GM06990 (cell line): Measurements from ENCODE around the gene ARF4.
"Not testable (repeated sequence)": the region's sequence is repeated elsewhere in the genome, so short reads cannot be mapped to it uniquely, and the experiment has no call there.

Experiments used
- DNase-seq: peaks from one replicate; pipeline ENCODE4 v3.0.0-alpha.2; 2011; ENCODE audit not compliant: insufficient read length; ENCODE audit errors: extremely low read depth
- H3K27me3 ChIP-seq: replicated peaks from 2 replicates; pipeline ENCODE4 v1.6.0; 2011; ENCODE audit warnings: low read length; ENCODE audit not compliant: control insufficient read depth, insufficient read depth
- H3K36me3 ChIP-seq: 2 replicates; pipeline ENCODE4 v1.5.1; 2011; ENCODE audit warnings: low read length; ENCODE audit not compliant: control insufficient read depth, insufficient read depth
- H3K4me3 ChIP-seq: replicated peaks from 2 replicates; pipeline ENCODE4 v1.5.1; 2011; ENCODE audit warnings: low read depth, mild to moderate bottlenecking, control low read depth, low read length
- TF ChIP-seq, protein P1 (sequence below): IDR thresholded peaks from 2 replicates; pipeline ENCODE4 v1.5.1; 2011; ENCODE audit warnings: low read length, control low read depth, mild to moderate bottlenecking, inconsistent platforms; ENCODE audit not compliant: insufficient read depth, poor library complexity, severe bottlenecking

Gene ARF4

DNA sequence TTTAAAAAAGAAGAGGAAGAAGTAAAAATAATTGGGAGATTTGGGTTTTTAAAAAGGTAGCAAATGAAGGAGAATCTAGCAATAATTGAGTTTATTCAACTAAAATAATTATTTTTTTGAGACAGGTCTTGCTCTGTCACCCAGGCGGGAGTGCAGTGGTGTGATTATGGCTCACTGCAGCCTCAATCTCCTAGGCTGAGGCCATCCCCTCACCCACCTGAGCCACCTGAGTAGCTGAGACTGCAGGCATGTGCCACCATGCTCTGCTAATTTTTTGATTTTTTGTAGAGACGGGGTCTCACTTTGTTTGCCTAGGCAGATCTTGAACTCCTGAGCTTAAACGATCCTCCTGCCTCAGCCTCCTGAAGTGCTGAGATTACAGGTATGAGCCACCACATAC is 27.7 kb upstream of the ARF4 start:
- TF ChIP-seq, protein P1, sequence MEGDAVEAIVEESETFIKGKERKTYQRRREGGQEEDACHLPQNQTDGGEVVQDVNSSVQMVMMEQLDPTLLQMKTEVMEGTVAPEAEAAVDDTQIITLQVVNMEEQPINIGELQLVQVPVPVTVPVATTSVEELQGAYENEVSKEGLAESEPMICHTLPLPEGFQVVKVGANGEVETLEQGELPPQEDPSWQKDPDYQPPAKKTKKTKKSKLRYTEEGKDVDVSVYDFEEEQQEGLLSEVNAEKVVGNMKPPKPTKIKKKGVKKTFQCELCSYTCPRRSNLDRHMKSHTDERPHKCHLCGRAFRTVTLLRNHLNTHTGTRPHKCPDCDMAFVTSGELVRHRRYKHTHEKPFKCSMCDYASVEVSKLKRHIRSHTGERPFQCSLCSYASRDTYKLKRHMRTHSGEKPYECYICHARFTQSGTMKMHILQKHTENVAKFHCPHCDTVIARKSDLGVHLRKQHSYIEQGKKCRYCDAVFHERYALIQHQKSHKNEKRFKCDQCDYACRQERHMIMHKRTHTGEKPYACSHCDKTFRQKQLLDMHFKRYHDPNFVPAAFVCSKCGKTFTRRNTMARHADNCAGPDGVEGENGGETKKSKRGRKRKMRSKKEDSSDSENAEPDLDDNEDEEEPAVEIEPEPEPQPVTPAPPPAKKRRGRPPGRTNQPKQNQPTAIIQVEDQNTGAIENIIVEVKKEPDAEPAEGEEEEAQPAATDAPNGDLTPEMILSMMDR, result no peak
- no peak for DNase-seq
- no peak overlapping the region for H3K4me3 ChIP-seq
- H3K36me3 ChIP-seq, result peaks cover 2% of the 10 kb centered on the region
- no peaks in the 10 kb centered on the region for H3K27me3 ChIP-seq

DNA sequence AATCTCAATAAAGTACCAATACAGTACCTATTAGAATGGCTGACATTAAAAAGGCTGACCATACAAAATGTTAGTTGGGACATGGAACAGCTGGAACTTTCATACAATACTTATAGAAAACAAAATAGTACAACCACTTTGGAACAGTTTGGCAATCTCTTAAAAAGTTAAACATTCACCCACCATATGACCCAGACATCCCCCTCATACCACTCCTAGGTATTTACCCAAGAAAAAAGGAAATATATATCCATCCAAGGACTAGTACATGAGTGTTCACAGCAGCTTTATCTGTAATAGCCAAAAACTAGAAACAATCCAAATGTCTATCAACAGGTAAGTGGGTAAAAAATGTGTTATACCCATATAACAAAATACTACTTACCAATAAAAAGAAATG is 25.2 kb upstream of the ARF4 start:
- no peak overlapping the region for H3K4me3 ChIP-seq
- no peaks in the 10 kb centered on the region for H3K27me3 ChIP-seq
- DNase-seq, result no peak
- peaks cover 2% of the 10 kb centered on the region; the same call in 1 of the 2 replicates for H3K36me3 ChIP-seq
- TF ChIP-seq, protein P1, result no peak

- Histone ChIP-seq H3K27me3 (no peaks in the 10 kb centered on the region), H3K36me3 (no peaks in the 10 kb centered on the region), H3K4me3 (no peak overlapping the region)
- DNase-seq, result no peak
- TF ChIP-seq, protein P1, result no peak
These were observed 20.6 kb upstream of the ARF4 start for GRCh38 chr3:57617739-57618138.

GRCh38 chr3:57616233-57616632 is 19.1 kb upstream of the ARF4 start:
- no peak for DNase-seq
- TF ChIP-seq, protein P1, result no peak

DNA sequence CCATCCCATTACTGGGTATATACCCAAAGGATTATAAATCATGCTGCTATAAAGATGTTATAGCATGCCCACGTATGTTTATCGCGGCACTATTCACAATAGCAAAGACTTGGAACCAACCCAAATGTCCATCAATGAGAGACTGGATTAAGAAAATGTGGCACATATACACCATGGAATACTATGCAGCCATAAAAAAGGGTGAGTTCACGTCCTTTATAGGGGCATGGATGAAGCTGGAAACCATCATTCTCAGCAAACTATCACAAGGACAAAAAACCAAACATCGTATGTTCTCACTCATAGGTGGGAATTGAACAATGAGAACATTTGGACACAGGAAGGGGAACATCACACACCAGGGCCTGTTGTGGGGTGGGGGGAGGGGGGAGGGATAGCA is 14.7 kb upstream of the ARF4 start:
- not testable (repeated sequence) for H3K27me3 ChIP-seq, H3K36me3 ChIP-seq, DNase-seq, H3K4me3 ChIP-seq

More at GRCh38 chr3:57616233-57616632, 19.1 kb upstream of the ARF4 start:
- Histone ChIP-seq H3K4me3 (no peak overlapping the region), H3K36me3 (no peaks in the 10 kb centered on the region), H3K27me3 (no peaks in the 10 kb centered on the region)

- TF ChIP-seq, protein P1, result no peak
These were observed 8.5 kb upstream of the ARF4 start for GRCh38 chr3:57605683-57606082.

More at GRCh38 chr3:57605683-57606082, 8.5 kb upstream of the ARF4 start:
- no peaks in the 10 kb centered on the region for H3K27me3 ChIP-seq
- no peak for DNase-seq
- H3K36me3 ChIP-seq, result no peaks in the 10 kb centered on the region
- no peak overlapping the region for H3K4me3 ChIP-seq
